HEK293 (cell line): ENCODE measurements around the gene NYNRIN.

ENCODE experiments used
- GLI4 ChIP-seq: fragments of 450-650 bp; formaldehyde crosslinking; IDR thresholded peaks from 2 replicates; pipeline ENCODE4 v1.5.1; 2016; ENCODE audit warnings: missing biosample characterization, missing genetic modification characterization
- GLIS1 ChIP-seq: fragments of 450-650 bp; formaldehyde crosslinking; IDR thresholded peaks from 2 replicates; pipeline ENCODE4 v1.5.1; 2016; ENCODE audit warnings: missing biosample characterization, missing genetic modification characterization
- HOXA7 ChIP-seq: sonication (generic); formaldehyde crosslinking; IDR thresholded peaks from 2 replicates; pipeline ENCODE4 v1.8.1; 2022; ENCODE audit warnings: missing genetic modification reagents, borderline replicate concordance
- KLF10 ChIP-seq: fragments of 450-650 bp; IDR thresholded peaks from 2 replicates; pipeline ENCODE4 v1.5.1; 2018; ENCODE audit warnings: missing biosample characterization, mild to moderate bottlenecking, missing genetic modification characterization
- KLF16 ChIP-seq: fragments of 450-650 bp; formaldehyde crosslinking; IDR thresholded peaks from 2 replicates; pipeline ENCODE4 v1.5.1; 2017; ENCODE audit warnings: missing biosample characterization, missing genetic modification characterization
- KLF7 ChIP-seq: fragments of 450-650 bp; formaldehyde crosslinking; IDR thresholded peaks from 2 replicates; pipeline ENCODE4 v1.5.1; 2016; ENCODE audit warnings: missing biosample characterization, missing genetic modification characterization, borderline replicate concordance
- WT1 ChIP-seq: fragments of 450-650 bp; formaldehyde crosslinking; IDR thresholded peaks from 2 replicates; pipeline ENCODE4 v1.5.1; 2016; ENCODE audit warnings: missing biosample characterization, missing genetic modification characterization
- ZFHX2 ChIP-seq: fragments of 450-650 bp; formaldehyde crosslinking; conservative IDR thresholded peaks from 2 replicates; pipeline ENCODE4 v1.5.1; 2016; ENCODE audit warnings: missing biosample characterization, missing genetic modification characterization
- ZNF114 ChIP-seq: fragments of 450-650 bp; formaldehyde crosslinking; IDR thresholded peaks from 2 replicates; pipeline ENCODE4 v1.5.0; 2017; ENCODE audit warnings: missing biosample characterization, missing genetic modification characterization
- ZNF132 ChIP-seq: fragments of 450-650 bp; formaldehyde crosslinking; IDR thresholded peaks from 2 replicates; pipeline ENCODE4 v1.5.1; 2017; ENCODE audit warnings: missing biosample characterization, missing genetic modification characterization, borderline replicate concordance
- ZNF16 ChIP-seq: fragments of 450-650 bp; formaldehyde crosslinking; IDR thresholded peaks from 2 replicates; pipeline ENCODE4 v1.5.1; 2016; ENCODE audit warnings: low read depth, missing biosample characterization, missing genetic modification characterization
- ZNF394 ChIP-seq: fragments of 450-650 bp; formaldehyde crosslinking; IDR thresholded peaks from 2 replicates; pipeline ENCODE4 v1.5.1; 2016; ENCODE audit warnings: missing biosample characterization, missing genetic modification characterization, mild to moderate bottlenecking, moderate library complexity, borderline replicate concordance
- ZNF501 ChIP-seq: fragments of 450-650 bp; formaldehyde crosslinking; IDR thresholded peaks from 2 replicates; pipeline ENCODE4 v1.5.1; 2016; ENCODE audit warnings: missing biosample characterization, missing genetic modification characterization
- ZNF555 ChIP-seq: fragments of 450-650 bp; formaldehyde crosslinking; conservative IDR thresholded peaks from 2 replicates; pipeline ENCODE4 v1.5.1; 2017; ENCODE audit warnings: missing biosample characterization, mild to moderate bottlenecking, missing genetic modification characterization, inconsistent platforms
- ZNF558 ChIP-seq: fragments of 450-650 bp; formaldehyde crosslinking; IDR thresholded peaks from 2 replicates; pipeline ENCODE4 v1.5.1; 2016; ENCODE audit warnings: missing biosample characterization, missing genetic modification characterization
- ZNF561 ChIP-seq: fragments of 450-650 bp; IDR thresholded peaks from 2 replicates; pipeline ENCODE4 v1.5.1; 2018; ENCODE audit warnings: missing biosample characterization, missing genetic modification characterization, borderline replicate concordance
- ZNF610 ChIP-seq: fragments of 450-650 bp; formaldehyde crosslinking; IDR thresholded peaks from 2 replicates; pipeline ENCODE4 v1.5.1; 2016; ENCODE audit warnings: missing biosample characterization, missing genetic modification characterization, borderline replicate concordance
- ZNF660 ChIP-seq: fragments of 450-650 bp; IDR thresholded peaks from 2 replicates; pipeline ENCODE4 v1.5.1; 2018; ENCODE audit warnings: missing biosample characterization, mild to moderate bottlenecking, missing genetic modification characterization
- ZNF747 ChIP-seq: fragments of 450-650 bp; formaldehyde crosslinking; IDR thresholded peaks from 2 replicates; pipeline ENCODE4 v1.5.1; 2016; ENCODE audit warnings: missing biosample characterization, missing genetic modification characterization
- ZSCAN16 ChIP-seq: fragments of 450-650 bp; formaldehyde crosslinking; IDR thresholded peaks from 2 replicates; pipeline ENCODE4 v1.5.1; 2016; ENCODE audit warnings: missing biosample characterization, missing genetic modification characterization
- TF ChIP-seq, protein P1 (sequence below): fragments of 450-650 bp; formaldehyde crosslinking; conservative IDR thresholded peaks from 2 replicates; pipeline ENCODE4 v1.5.1; 2016; ENCODE audit warnings: low read depth, missing biosample characterization, missing genetic modification characterization
- TF ChIP-seq, protein P2 (sequence below): fragments of 450-650 bp; formaldehyde crosslinking; IDR thresholded peaks from 2 replicates; pipeline ENCODE4 v1.5.1; 2016; ENCODE audit warnings: missing biosample characterization, missing genetic modification characterization
- TF ChIP-seq, protein P3 (sequence below): fragments of 450-650 bp; formaldehyde crosslinking; IDR thresholded peaks from 2 replicates; pipeline ENCODE4 v1.5.1; 2017; ENCODE audit warnings: missing biosample characterization, missing genetic modification characterization
- TF ChIP-seq, protein P4 (sequence below): fragments of 450-650 bp; formaldehyde crosslinking; IDR thresholded peaks from 2 replicates; pipeline ENCODE4 v1.5.1; 2016; ENCODE audit warnings: missing biosample characterization, missing genetic modification characterization, borderline replicate concordance
- TF ChIP-seq, protein P5 (sequence below): fragments of 450-650 bp; formaldehyde crosslinking; IDR thresholded peaks from 2 replicates; pipeline ENCODE4 v1.5.1; 2016; ENCODE audit warnings: missing biosample characterization, missing genetic modification characterization
- TF ChIP-seq, protein P6 (sequence below): fragments of 450-650 bp; formaldehyde crosslinking; IDR thresholded peaks from 2 replicates; pipeline ENCODE4 v1.5.1; 2016; ENCODE audit warnings: missing biosample characterization, missing genetic modification characterization
- TF ChIP-seq, protein P7 (sequence below): fragments of 450-650 bp; formaldehyde crosslinking; optimal IDR thresholded peaks from 2 replicates; pipeline ENCODE3; 2016; ENCODE audit warnings: missing biosample characterization, mild to moderate bottlenecking, missing genetic modification characterization

The NYNRIN gene

DNA sequence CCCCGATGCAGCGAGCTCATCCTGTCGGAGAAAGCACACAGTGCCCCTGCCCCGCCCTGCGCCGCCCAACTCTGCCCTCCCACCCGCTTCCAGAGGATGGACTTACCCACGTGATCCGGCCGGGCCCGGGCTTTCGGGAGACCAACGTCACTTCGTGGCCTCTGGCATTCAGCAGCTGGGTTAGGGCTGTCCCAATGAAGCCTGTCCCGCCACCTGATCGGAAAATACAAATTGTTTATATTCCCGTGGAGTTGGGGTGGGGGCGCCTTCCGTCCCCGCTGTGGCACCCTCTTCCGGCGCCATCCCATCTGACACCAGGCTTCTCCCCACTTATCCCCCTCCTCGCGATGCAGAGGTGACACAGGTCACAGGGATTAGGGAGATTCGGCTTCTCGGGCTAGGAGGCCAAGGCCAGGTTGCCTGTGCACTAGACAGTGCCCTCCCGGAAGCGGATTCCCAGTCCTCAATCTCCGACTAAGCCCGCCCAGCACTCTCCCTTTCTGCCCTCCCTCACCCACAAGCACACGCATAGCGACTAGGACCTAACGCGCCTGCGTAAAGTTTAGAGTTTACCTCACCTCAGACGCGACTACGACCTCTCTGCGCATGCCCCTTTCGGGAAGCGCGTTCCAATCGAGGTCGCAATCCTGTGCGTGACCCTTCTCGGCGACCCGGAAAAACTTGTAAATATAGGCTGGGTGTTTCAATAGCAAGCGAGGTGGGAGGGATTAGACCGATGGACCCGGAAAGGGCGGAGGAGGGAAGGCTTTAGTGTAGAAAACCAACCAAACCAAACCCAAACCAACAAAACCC is 43.6 kb downstream of the NYNRIN start, which contains the start of gene SDR39U1 (continued):
- TF ChIP-seq, protein P1, sequence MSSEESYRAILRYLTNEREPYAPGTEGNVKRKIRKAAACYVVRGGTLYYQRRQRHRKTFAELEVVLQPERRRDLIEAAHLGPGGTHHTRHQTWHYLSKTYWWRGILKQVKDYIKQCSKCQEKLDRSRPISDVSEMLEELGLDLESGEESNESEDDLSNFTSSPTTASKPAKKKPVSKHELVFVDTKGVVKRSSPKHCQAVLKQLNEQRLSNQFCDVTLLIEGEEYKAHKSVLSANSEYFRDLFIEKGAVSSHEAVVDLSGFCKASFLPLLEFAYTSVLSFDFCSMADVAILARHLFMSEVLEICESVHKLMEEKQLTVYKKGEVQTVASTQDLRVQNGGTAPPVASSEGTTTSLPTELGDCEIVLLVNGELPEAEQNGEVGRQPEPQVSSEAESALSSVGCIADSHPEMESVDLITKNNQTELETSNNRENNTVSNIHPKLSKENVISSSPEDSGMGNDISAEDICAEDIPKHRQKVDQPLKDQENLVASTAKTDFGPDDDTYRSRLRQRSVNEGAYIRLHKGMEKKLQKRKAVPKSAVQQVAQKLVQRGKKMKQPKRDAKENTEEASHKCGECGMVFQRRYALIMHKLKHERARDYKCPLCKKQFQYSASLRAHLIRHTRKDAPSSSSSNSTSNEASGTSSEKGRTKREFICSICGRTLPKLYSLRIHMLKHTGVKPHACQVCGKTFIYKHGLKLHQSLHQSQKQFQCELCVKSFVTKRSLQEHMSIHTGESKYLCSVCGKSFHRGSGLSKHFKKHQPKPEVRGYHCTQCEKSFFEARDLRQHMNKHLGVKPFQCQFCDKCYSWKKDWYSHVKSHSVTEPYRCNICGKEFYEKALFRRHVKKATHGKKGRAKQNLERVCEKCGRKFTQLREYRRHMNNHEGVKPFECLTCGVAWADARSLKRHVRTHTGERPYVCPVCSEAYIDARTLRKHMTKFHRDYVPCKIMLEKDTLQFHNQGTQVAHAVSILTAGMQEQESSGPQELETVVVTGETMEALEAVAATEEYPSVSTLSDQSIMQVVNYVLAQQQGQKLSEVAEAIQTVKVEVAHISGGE (tag by site-specific recombination), result peak; percentile 98
- TF ChIP-seq KLF16 (tag by site-specific recombination) (peak; percentile 38; the same call in 1 of the 2 replicates), ZNF132 (tag by site-specific recombination) (no peak), KLF10 (tag by site-specific recombination) (peak; percentile 59; the same call in 1 of the 2 replicates), GLI4 (tag by site-specific recombination) (no peak), ZNF394 (tag by site-specific recombination) (peak; percentile 62; the same call in 1 of the 2 replicates), GLIS1 (tag by site-specific recombination) (peak; percentile 21; the same call in 1 of the 2 replicates), ZNF610 (peak; percentile 82; the same call in 1 of the 2 replicates), ZNF660 (tag by site-specific recombination) (peak; percentile 33), WT1 (tag by site-specific recombination) (peak; percentile 29; the same call in 1 of the 2 replicates), ZNF561 (tag by site-specific recombination) (peak; percentile 51; the same call in 1 of the 2 replicates), KLF7 (tag by site-specific recombination) (peak; percentile 62), ZNF114 (tag by site-specific recombination) (no peak), ZNF747 (tag by site-specific recombination) (no peak), HOXA7 (CRISPR knock-in tag) (no peak), ZFHX2 (tag by site-specific recombination) (peak; percentile 51), ZNF555 (tag by site-specific recombination) (no peak), ZNF16 (tag by site-specific recombination) (no peak), ZSCAN16 (tag by site-specific recombination) (no peak), ZNF501 (tag by site-specific recombination) (peak; percentile 58; the same call in 1 of the 2 replicates), ZNF558 (tag by site-specific recombination) (no peak)
- TF ChIP-seq, protein P2, sequence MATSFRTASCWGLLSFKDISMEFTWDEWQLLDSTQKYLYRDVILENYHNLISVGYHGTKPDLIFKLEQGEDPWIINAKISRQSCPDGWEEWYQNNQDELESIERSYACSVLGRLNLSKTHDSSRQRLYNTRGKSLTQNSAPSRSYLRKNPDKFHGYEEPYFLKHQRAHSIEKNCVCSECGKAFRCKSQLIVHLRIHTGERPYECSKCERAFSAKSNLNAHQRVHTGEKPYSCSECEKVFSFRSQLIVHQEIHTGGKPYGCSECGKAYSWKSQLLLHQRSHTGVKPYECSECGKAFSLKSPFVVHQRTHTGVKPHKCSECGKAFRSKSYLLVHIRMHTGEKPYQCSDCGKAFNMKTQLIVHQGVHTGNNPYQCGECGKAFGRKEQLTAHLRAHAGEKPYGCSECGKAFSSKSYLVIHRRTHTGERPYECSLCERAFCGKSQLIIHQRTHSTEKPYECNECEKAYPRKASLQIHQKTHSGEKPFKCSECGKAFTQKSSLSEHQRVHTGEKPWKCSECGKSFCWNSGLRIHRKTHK, result no peak
- TF ChIP-seq, protein P3, sequence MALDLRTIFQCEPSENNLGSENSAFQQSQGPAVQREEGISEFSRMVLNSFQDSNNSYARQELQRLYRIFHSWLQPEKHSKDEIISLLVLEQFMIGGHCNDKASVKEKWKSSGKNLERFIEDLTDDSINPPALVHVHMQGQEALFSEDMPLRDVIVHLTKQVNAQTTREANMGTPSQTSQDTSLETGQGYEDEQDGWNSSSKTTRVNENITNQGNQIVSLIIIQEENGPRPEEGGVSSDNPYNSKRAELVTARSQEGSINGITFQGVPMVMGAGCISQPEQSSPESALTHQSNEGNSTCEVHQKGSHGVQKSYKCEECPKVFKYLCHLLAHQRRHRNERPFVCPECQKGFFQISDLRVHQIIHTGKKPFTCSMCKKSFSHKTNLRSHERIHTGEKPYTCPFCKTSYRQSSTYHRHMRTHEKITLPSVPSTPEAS (tag by site-specific recombination), result no peak
- TF ChIP-seq, protein P4, sequence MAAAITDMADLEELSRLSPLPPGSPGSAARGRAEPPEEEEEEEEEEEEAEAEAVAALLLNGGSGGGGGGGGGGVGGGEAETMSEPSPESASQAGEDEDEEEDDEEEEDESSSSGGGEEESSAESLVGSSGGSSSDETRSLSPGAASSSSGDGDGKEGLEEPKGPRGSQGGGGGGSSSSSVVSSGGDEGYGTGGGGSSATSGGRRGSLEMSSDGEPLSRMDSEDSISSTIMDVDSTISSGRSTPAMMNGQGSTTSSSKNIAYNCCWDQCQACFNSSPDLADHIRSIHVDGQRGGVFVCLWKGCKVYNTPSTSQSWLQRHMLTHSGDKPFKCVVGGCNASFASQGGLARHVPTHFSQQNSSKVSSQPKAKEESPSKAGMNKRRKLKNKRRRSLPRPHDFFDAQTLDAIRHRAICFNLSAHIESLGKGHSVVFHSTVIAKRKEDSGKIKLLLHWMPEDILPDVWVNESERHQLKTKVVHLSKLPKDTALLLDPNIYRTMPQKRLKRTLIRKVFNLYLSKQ, result no peak
- TF ChIP-seq, protein P5, sequence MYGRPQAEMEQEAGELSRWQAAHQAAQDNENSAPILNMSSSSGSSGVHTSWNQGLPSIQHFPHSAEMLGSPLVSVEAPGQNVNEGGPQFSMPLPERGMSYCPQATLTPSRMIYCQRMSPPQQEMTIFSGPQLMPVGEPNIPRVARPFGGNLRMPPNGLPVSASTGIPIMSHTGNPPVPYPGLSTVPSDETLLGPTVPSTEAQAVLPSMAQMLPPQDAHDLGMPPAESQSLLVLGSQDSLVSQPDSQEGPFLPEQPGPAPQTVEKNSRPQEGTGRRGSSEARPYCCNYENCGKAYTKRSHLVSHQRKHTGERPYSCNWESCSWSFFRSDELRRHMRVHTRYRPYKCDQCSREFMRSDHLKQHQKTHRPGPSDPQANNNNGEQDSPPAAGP (tag by site-specific recombination), result peak; percentile 68; the same call in 1 of the 2 replicates
- TF ChIP-seq, protein P6, sequence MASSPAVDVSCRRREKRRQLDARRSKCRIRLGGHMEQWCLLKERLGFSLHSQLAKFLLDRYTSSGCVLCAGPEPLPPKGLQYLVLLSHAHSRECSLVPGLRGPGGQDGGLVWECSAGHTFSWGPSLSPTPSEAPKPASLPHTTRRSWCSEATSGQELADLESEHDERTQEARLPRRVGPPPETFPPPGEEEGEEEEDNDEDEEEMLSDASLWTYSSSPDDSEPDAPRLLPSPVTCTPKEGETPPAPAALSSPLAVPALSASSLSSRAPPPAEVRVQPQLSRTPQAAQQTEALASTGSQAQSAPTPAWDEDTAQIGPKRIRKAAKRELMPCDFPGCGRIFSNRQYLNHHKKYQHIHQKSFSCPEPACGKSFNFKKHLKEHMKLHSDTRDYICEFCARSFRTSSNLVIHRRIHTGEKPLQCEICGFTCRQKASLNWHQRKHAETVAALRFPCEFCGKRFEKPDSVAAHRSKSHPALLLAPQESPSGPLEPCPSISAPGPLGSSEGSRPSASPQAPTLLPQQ (tag by site-specific recombination), result 0 out of 2 replicates have a peak, but pooled peaks have one; percentile 83
- TF ChIP-seq, protein P7, sequence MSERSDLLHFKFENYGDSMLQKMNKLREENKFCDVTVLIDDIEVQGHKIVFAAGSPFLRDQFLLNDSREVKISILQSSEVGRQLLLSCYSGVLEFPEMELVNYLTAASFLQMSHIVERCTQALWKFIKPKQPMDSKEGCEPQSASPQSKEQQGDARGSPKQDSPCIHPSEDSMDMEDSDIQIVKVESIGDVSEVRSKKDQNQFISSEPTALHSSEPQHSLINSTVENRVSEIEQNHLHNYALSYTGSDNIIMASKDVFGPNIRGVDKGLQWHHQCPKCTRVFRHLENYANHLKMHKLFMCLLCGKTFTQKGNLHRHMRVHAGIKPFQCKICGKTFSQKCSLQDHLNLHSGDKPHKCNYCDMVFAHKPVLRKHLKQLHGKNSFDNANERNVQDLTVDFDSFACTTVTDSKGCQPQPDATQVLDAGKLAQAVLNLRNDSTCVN, result peak; percentile 82
